AG08396 (cell line): ENCODE data around the gene TBX3.

Experiments used
- DNase-seq: peaks from one replicate; pipeline ENCODE4 v3.0.0; 2012; ENCODE audit warnings: low spot score, mixed read lengths

Gene TBX3

DNA sequence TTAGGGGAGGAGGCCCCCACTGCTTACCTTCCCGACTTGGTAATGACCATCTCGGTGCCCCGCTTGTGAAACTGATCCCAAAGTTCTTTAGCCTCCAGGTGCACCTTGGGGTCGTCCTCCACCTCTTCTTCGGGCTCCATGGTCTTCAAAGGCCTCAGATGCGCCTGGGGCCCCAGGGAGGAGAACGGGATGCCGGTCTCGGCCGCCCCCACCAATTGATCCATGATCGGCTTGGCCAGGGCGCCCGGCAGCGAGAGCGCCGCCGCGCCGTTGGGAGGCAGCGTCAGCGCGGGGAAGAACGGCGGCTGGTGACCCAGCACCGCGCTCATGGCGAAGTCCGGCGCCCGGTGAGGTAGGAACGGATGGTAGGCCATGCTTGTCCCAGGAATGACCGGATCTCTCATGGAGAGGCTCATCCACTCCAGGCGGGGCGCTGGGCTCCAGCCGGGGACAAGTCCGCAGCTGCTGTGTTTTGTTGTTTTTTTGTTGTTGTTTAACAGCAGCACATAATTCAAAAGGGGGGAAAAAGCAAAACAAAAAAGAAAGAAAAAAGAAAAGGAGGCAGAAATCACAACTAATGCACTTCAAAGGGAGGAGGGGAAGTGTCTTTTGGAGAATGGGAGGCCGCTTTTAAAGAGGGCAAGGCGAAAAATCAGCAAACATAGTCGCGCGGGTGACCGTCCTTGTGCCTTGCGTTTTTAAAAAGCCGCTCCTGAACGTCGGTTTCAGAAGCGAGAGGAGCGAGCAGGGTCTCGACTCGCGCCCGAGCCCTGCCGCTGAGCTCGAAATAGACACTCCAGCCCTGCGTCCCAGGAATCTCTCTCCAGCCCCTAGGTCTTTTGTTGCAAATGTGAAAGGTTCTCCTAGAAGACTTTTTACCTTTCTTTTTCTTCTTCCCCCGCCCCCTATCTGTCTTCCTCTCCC, 928 bp downstream of the TBX3 start:
- DNase-seq = no peak

DNA sequence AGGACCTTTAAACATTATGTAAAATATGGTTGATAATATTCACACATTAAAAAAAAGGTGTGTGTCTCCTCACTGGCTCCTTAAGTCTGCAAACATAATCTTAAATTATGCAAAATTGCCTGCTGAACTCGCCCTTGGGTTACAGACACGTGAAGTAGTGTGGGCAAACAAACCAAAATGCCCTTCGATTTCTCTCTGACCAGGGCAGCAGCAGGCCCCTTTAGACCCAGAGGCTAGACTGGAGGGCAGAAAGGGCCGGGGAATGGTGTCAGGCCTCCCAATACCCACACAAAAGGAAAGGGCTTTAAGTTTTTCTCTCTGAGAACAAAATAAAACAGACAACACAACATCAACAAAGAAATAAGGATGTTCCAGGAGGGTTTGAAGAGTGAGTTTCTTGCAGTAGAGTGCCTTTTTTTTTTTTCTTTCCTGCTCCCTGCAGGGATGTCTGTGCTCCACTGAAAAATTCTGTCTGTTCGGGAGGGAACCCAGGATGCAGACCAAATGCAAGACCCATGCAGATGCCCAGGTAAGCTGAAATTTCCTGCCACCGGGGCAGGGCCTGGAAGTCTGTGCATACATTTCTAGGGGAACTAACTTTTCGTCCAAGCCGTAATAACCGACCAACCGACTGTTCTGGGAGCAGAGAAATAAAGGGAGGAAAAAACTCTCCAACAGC, 1.7 kb downstream of the TBX3 start:
- DNase-seq = no peak

DNA sequence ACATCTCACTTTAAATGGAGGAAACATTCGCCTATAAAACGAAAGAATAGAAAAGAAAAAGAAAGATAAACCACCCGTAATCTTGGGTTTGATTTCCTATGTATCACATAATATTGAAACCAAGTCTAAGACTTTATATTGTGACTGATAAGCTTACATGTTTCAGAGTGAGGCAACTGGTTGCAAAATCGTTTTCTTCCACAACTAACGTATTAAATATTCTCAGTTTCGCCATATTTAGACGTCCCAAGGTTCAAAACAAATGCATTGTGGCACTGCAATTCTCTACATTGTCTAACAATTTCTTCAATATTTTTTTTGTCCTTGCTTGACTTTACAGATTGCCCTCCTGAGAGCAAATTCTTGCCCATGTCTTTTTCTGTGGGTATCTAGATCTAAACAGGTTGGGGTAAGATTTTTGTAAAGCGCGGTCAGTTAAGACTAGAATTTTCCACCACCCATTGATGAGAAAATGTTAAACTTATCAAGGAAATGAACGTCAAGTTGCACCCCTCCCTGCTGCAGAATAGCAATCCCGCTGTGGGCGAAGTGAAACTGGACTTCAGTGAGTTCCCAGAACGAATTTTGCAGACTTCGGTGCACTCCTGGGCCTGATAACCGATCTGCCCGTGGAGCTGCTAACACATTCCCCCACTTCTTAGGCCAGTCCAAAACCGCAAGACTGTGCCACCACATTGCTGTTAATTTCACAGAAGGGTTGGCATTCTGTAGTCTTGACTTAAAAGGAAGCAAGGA, 2.7 kb downstream of the TBX3 start:
- no peak for DNase-seq

DNA sequence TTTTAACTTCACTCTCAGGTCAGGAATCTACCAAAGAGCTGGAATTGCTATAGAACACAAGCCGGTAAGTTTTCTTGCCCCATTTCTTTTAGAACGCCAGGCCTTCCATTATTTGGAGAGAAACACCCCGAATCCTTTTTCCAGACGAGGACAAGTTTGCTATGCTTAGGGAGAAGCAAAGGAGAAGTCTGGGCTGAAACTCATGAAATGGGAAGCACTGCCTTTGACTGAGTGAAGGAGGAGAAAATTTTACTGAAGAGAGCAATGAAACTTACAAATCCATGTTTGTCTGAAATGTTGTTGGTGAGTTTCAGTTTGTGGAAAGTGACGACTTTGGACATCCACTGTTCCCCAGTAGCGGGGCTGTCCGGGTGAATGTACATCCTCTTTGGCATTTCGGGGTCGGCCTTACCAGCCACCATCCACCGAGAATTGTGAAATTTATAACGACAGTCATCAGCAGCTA, 3.3 kb downstream of the TBX3 start:
- no peak for DNase-seq

DNA sequence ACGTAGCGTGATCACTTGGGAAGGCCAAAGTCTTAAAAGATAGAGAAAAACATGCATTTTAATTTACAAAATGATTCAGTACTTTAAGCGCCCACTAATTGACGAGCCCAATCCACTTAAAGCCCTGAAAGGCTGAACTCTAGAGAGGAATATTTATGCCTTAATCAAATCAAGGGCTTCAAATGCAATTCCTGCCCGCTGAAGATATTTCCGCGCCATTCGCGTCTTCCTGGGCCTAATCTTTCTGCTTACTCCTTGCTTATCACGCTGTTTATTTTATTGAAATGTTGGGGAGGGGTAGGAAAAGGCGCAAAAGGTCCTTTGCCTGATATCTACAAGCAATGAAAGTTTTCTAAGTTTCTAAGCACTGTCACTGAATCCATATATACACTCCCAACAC, 4.0 kb downstream of the TBX3 start:
- no peak for DNase-seq

DNA sequence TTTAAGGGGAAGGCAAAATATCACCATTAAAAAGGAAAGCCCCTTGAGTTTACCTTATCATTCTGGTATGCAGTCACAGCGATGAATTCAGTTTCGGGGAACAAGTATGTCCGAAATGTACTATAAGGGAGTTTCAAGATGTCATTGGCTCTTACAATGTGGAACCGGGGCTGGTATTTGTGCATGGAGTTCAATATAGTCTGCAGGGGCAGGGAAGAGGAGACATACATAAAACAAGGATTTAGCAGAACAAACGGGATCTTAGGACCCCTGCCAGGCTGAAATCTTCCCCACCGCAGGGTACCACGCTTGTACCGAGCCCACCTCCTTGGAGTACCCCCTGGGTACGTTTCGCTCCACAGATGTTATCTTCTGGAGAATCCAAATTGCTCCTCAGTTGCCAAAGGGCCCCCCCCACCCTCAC, 4.5 kb downstream of the TBX3 start:
- DNase-seq = no peak

DNA sequence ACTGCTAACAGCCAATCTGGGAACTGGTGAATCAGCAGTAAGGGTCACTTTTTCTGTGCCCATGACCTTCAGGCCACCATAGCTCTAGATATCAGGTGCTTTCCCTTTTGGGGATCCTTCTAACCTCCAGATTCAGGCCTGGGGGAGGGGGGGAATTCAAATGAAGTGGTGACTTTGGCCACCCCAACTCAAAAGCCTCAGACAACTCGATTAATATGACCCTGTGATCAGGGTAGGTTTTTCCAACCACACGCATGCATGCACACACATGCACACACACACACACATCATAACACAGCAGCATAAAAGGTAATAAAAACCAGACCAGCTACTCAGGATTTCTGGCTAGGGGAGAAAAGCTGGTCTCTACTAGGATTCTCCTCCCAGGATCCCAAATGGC, 5.3 kb downstream of the TBX3 start:
- no peak for DNase-seq

DNA sequence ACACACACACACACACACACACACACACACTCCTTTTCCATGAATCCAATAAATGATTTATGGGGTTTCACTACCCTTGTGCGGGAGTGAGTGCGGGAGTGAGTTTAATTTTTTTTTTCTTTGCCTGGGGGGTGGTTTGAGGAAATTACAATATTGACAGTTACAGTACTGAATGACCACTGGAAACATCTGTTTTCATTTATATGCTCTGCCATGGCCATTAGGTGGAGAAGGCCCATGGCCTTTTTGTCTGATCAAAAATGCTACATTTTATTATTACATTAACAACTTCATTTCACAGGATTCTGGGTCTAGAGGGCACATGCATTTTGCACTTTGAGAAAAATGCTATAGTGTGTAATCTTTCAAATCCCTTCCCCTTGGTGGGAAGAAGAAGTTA, 5.9 kb downstream of the TBX3 start:
- no peak for DNase-seq

DNA sequence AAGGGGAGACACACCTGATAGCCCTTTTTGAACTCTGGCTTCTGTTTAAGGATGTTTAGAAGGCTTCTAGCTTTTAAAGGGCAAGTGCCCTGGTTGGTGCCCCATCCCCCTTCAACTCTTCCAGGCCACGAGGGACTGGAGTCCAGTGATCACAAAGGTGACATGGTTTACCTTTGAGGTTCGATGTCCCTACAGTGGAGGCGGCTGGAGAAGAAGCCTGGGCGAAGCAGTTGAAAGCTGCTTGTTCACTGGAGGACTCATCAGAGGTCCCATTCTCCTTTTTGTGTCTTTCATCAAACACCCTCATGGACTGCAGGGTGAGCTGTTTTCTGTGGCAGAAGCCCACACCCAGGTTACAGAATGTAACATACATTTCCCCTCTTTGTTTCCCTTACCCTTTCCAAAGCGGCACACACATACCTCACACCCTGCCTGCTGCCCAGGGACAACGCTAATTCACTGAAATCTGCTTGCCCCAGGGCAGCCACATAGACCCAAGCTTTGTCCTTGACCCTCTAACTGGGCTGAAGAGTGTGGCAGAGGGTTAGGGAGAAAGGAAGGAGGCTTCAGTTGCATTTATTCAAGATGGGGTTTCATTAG, 7.7 kb downstream of the TBX3 start:
- no peak for DNase-seq

DNA sequence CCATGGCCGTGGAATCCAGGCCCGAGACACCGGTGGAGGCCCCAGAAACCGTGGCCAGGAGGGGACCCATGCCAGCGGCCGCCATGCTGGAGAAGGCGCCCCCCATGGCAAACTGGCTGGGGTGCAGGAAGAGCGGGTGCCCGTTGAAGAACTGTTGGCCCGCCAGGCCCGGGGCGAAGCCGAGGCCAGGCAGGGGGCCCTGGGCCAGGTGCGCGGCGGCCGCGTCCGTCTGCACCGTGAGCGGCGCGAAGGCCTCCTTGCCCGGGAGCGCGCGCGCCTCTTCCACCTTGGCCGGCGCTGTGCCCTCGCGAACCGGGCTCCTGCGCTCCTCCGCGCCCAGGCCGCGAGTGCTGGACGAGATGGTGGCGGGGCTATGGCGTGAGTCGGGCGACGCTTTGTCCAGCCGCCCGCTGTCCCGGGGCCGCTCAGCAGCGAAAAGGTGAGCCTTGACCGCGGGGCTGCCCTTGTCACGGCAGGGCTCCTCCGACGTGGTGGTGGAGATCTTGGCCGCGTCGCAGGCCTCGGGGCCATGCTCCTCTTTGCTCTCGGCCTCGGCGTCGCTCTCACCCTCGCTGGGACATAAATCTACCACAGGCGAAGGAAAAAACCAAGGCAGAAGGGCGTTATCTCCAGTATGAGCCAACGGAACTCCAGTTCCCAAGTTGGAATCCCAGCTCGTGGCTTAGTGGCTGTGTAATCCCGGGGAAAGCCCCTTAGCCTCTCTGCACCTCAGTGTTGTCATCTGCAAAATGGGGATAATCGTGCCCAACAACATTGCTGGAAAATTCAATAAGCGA, 9.5 kb downstream of the TBX3 start:
- DNase-seq = no peak

DNA sequence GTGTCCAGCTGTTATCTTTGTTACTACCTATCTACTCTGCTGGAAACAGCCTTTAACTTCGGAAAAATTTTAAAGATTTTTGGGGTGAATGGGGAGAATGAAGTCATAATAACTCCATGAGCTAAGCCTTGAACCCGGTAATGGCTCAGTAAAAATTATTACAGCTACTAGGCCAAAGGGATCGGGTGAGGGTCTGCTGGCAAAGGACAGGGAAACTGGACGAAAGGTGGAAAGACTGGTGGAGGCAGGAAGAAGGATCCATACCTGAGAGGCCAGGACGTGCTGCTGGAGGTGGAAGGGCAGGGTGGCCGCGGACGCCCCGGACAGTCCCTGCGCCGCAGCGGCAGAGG, 10.1 kb downstream of the TBX3 start:
- no peak for DNase-seq

DNA sequence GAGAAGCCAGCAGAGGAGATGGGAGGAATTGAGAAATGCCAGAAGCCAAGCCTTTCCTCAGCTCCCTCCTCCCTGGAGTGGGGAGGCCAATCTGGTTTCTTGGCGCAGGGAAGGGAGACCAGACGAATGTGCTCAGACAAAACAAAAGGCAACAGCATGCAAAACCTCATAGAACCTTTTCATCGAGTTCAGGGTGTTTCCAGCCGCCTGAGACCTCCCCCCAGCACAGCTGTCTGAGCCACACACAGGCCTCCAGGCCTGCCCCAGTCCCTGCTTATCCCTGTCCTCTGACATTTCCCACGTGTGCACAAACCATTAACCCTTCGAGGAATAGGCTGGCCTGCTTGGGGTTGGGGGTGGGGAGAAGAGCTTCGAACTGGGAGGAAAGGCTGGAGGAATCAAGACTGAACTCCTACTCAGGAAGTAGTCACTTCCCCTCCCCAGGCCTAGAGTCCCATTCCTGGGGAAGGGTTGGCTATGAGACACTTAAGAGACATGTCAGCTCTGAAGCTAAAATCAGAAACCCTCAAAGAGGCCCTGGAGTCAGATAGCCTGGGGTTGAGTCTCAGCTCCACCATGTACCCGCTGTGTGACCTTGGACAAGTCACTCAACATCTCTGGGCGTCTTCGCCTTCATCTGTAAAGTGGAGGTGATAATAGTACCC, 10.7 kb downstream of the TBX3 start:
- peak; percentile 79 for DNase-seq

DNA sequence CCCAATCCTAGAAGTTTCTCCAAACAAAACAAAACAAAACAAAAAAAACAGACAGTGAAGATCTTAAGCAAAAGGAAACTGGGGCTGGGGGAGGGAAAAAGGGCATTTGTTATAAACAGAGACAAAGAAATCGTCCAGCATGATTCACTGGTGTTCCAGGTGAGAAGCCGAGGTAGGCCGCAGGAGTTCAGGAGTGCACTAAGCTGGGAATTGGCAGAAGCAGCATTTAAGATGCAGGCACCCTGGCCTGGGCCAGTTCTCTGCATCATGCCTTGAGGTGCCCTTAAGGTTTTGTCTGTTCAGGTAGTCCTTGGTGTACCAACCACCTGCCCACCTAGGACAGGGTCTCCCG, 11.2 kb downstream of the TBX3 start:
- no peak for DNase-seq

DNA sequence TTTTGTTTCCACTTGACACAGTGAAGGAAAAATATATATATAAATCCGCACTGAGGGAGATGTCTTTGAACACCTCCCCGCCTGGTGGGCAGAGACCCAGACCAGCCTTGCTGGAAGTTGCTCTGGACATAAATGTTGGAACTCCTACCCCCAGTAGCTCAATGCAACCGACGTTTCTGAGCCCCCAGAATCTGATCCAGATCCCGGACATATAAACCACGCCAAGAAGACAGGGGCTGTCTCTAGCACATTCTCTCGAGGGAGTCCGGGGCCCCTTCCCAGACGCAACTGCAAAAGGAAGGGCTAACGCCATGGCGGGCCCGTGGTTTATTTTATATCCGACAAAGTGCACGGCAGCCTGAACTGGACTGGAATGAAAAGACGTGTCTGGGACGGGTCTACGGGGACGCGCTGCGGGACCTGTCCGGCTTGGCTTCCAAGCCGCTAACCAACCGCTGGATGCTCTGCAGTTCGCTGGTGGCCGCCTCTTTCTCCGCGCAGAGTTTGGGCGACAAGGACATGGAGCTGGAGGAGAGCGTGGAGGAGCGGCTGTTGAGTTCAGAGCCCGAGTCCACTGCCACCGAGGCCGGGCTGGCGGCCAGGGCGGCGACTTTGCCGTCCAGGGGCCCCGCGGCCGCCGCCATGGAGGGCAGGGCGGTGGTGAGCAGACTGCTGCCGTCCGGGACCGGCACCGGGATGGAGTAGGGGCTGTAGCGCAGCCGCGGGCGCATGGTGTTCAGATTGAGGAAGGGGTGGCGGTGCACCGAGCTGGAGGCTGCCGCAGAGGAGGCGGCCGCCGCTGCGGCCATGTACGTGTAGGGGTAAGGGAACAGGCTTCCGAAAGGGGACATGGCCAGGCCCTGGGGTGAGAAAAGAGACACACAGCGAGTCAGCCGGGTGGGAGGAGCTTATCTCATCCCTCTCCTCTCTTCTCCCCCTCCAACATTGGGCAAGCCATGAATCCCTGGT, 12.2 kb downstream of the TBX3 start:
- peak; percentile 72 for DNase-seq

DNA sequence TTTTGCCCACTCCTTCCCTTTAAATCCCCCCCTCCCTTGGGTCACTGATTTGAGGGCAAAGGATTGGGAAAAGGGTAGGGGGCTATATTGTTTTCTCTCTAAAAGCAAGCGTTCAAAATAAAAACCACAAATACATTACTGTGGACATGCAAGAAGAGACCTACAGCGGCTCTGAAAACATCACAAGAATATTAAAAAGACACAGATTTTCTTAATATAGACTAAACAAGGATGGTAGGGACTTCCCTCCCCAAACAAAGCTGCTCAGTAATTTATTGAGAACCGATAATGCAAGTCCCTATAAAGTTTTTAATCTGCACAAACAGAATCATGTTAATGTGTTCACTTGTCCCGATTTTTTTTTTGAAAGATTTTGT, 12.9 kb downstream of the TBX3 start:
- DNase-seq = no peak

DNA sequence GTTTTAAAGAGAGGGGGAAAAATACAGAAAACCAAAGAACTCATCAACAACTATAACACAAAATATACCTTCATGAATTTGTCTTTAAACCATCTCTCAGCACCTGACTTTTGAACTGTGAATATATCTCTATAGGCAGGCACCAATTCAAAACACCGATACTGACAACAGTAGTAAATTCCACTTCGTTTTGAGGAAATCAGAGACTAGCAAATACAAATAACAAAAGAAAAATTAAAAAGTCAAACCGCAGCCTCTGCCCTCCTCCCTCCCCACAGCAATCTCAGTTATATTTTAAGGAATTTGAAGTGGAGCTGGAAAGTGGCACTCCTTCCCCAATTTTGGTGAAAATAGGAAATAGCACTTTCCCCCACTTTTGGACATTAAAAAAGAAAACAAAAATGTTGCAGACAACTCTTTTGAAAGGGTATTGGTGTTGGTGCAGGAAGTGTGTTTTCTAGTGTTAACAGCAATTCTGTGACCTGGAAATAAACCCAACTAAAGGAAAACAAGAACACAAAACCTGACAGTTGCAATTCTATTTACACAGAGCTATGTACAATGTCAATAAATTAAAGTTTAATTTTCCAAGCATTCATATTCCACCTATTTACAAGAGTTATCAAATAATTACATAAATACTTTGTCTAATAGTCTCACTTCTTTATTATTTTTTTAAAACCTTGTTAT, 13.5 kb downstream of the TBX3 start:
- no peak for DNase-seq

DNA sequence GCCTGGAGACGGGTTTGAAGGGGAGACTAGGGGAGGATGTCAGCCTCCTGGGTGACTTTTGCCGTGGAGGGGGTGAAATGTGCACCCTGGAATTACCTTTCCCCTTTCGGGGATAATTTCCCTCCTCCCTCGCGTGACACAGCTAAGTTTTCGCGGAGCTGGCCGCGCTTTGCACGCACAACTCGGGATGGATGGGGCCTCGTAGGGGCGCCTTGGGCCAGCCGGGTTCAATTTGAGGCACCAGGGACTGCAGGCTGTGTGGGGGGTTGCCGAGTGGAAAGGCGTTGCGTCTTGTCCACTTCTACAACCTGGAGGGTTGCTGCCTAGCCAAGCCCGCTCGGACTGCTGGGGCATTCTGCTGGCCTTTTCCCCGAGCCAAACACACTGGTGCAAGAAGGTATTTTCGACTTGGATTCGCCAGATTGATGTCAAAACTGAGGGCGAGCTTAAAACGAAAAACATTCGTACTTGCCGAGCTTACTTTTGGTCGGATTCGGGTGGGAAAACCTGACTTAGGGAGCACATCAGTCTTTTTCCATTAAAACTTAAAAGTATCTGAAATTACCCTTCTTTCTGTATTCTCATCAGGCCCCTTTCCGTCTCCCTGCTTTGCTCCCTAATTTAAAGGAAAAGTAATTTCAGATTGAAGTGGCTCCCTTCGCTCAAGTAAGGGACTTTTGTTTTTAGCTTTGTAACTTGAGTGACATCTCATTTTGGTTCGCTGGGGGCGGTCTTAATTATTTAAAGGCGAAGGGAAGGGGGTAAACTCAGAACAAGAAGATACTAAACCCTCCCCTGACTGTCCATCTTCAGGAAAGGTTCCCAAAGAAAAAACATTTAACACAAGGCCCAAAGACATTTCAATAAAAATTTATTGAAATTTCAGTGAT, 14.3 kb downstream of the TBX3 start:
- DNase-seq = peak; percentile 70

DNA sequence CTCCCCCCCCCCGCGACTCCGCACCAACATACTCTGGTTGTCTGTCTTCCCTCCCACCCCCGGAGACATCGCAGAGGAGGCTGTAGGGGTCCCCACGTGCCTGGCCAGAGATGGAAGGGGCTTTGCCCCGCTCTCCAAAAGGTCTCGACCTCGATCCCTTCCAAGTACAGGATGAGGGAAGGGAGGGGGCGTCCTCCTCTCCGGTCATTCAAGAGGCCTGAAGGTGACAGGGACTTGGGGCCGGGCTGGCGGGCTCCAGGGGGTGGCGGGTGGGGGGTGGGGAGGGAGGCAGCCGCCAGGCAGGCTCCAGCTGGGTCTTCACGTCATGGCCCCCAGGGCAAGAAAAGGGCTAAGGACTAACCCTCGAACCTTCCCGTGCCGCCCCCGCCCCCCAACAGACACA, 15.1 kb downstream of the TBX3 start:
- peak; percentile 37 for DNase-seq
